ENCODE data around the gene SMOC2. TPM values are rescaled to one million over a fixed set of nuclear protein-coding genes. Genes with fewer than 3 reads are reported as not detected.

SMOC2 gene
- total and polyA plus RNA-seq, 4 donors: 1.3 to 6.4 (median 4.6) TPM

DNA sequence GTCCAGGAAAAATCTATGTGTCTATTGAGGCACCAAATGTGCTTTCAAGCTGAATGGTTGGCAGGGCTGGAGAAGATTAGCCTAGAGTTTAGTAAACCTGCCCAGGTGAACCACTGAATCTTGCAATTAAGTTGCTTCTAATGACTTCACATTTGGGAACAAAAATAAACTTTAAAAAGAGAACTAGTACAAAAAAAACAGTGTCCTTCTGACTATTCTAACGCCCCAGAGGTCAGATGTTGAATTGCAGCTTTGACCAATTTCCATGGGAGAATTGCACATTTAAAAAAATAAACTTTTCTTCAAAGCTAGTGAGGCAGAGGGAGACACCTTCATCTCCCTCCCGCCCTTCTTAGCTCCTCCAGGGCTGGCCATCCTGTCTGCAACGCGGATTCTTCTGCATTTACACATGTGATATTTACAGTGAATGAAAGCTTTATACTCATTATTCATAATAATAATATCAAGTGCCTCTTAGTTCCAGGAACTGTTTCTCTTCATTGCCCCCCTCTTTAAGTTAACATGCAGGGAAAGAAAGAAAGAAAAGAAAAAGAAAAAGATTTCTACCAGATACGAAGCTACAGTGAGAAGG lies 270.2 kb downstream of the SMOC2 start:
- ATAC-seq (ENCODE audit: insufficient read depth, low FRiP score) (no peak), DNase-seq (no peak)
- peaks cover 0 to 6% (median 2%) of the 10 kb centered on the region in 4 donors for H3K9me3 ChIP-seq (ENCODE audit: control insufficient read depth in 4 of 4, insufficient read depth in 3 of 4, low read length in 3 of 4)
- no peak overlapping the region for H3K4me3 ChIP-seq
- H3K27me3 ChIP-seq (ENCODE audit: control insufficient read depth in 3 of 3, insufficient read depth in 3 of 3, low read length in 2 of 3): peaks cover 0 to 12% (median 2%) of the 10 kb centered on the region in 3 donors
- 39 to 53% methylated on average over 5 of the region's 5 CpGs for WGBS, 2 donors
- no peak overlapping the region for H3K9ac ChIP-seq (ENCODE audit: insufficient read depth in 1 of 2, low read length in 2 of 2)
- TF ChIP-seq, protein P1, sequence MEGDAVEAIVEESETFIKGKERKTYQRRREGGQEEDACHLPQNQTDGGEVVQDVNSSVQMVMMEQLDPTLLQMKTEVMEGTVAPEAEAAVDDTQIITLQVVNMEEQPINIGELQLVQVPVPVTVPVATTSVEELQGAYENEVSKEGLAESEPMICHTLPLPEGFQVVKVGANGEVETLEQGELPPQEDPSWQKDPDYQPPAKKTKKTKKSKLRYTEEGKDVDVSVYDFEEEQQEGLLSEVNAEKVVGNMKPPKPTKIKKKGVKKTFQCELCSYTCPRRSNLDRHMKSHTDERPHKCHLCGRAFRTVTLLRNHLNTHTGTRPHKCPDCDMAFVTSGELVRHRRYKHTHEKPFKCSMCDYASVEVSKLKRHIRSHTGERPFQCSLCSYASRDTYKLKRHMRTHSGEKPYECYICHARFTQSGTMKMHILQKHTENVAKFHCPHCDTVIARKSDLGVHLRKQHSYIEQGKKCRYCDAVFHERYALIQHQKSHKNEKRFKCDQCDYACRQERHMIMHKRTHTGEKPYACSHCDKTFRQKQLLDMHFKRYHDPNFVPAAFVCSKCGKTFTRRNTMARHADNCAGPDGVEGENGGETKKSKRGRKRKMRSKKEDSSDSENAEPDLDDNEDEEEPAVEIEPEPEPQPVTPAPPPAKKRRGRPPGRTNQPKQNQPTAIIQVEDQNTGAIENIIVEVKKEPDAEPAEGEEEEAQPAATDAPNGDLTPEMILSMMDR (IDR thresholded peaks at IDR 0.05; ENCODE audit: control extremely low read depth, extremely low read depth): no peak
- no peak overlapping the region for H3K27ac ChIP-seq (ENCODE audit: low read depth in 1 of 2, low read length in 1 of 2)
- H3K4me1 ChIP-seq (ENCODE audit: control insufficient read depth in 5 of 5, insufficient read depth in 5 of 5, low read length in 5 of 5): no peaks in the 10 kb centered on the region
- no peaks in the 10 kb centered on the region for H3K36me3 ChIP-seq (ENCODE audit: control insufficient read depth in 4 of 4, insufficient read depth in 4 of 4, low read length in 4 of 4)

DNA sequence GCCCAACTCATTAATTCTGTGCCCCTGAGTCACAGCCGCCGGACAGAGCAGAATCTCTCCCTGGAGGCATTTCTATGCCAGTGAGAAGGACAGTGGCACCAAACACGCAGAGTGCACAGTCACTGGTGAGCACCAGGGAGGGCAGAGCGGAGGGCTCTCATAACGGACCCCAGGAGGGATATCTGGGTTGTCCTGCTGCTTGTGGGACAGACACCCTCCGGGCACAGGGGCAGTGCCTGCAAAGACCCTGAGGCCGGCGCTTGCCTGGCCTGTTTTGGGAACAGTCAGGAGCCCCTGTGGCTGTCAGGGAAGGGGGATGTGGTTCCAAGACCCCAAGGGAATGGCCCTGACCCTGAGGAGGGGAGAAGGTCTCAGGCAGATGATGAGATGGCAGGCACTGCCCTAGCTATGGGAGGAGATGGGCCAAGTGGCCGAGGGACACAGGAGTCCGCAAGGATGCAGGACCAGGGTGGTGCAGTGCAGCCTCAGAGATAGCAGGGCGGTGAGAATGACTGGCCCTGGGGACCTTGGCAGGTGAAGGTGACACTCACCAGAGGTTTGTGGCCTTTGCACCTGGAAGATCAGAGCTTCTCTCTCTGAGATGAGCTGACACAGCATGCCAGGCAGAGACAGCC lies 270.8 kb downstream of the SMOC2 start:
- no peak for DNase-seq
- TF ChIP-seq, protein P1 (IDR thresholded peaks at IDR 0.05; ENCODE audit: control extremely low read depth, extremely low read depth): no peak
- WGBS, 2 donors: 86 to 90% methylated on average over 11 of the region's 11 CpGs
- H3K9me3 ChIP-seq (ENCODE audit: control insufficient read depth in 4 of 4, insufficient read depth in 3 of 4, low read length in 3 of 4): peaks cover 0 to 6% (median 2%) of the 10 kb centered on the region in 4 donors
- H3K27ac ChIP-seq (ENCODE audit: low read depth in 1 of 2, low read length in 1 of 2): no peak overlapping the region
- H3K4me1 ChIP-seq (ENCODE audit: control insufficient read depth in 5 of 5, insufficient read depth in 5 of 5, low read length in 5 of 5): no peaks in the 10 kb centered on the region
- ATAC-seq (ENCODE audit: insufficient read depth, low FRiP score): no peak
- H3K9ac ChIP-seq (ENCODE audit: insufficient read depth in 1 of 2, low read length in 2 of 2): no peak overlapping the region
- no peak overlapping the region for H3K4me3 ChIP-seq
- peaks cover 0 to 15% (median 2%) of the 10 kb centered on the region in 3 donors for H3K27me3 ChIP-seq (ENCODE audit: control insufficient read depth in 3 of 3, insufficient read depth in 3 of 3, low read length in 2 of 3)
- no peaks in the 10 kb centered on the region for H3K36me3 ChIP-seq (ENCODE audit: control insufficient read depth in 4 of 4, insufficient read depth in 4 of 4, low read length in 4 of 4)

DNA sequence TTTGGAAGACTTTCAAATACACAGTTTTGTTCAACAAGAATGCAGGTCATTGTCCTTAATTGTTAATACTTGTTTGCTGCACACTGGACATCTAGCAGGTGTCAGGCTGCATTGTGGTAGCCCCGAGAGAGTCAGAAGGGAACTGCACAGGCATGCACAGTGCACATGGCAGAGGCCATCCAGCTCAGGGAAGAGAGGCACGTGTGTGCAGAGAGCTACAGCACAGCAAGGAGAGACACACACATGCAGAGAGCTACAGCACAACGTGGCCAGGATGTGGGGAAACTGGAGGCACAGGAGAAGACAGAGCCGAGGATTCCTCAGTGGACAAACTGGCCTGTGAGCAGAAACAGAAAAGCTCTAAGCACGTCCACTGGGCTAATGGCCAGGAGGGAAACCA lies 272.0 kb downstream of the SMOC2 start:
- H3K4me3 ChIP-seq: no peak overlapping the region
- no peak overlapping the region for H3K9ac ChIP-seq (ENCODE audit: insufficient read depth in 1 of 2, low read length in 2 of 2)
- DNase-seq: no peak
- no peaks in the 10 kb centered on the region for H3K36me3 ChIP-seq (ENCODE audit: control insufficient read depth in 4 of 4, insufficient read depth in 4 of 4, low read length in 4 of 4)
- H3K9me3 ChIP-seq (ENCODE audit: control insufficient read depth in 4 of 4, insufficient read depth in 3 of 4, low read length in 3 of 4): peaks cover 0 to 7% (median 2%) of the 10 kb centered on the region in 4 donors
- no peak for ATAC-seq (ENCODE audit: insufficient read depth, low FRiP score)
- H3K4me1 ChIP-seq (ENCODE audit: control insufficient read depth in 5 of 5, insufficient read depth in 5 of 5, low read length in 5 of 5): no peaks in the 10 kb centered on the region
- H3K27me3 ChIP-seq (ENCODE audit: control insufficient read depth in 3 of 3, insufficient read depth in 3 of 3, low read length in 2 of 3): peaks cover 0 to 20% (median 2%) of the 10 kb centered on the region in 3 donors
- no peak overlapping the region for H3K27ac ChIP-seq (ENCODE audit: low read depth in 1 of 2, low read length in 1 of 2)
- TF ChIP-seq, protein P1 (IDR thresholded peaks at IDR 0.05; ENCODE audit: control extremely low read depth, extremely low read depth): no peak
- 66 to 80% methylated on average over 5 of the region's 5 CpGs for WGBS, 2 donors

Data from lung (tissue), 12 donors.